ENCODE data around the gene TMEM72. TPM values are rescaled to one million over a fixed set of nuclear protein-coding genes. Genes with fewer than 3 reads are reported as not detected.
A peak's percentile ranks its signal among the peaks of the same experiment; 100 is the strongest.

The TMEM72 gene
- total and polyA plus RNA-seq, 2 of the 13 experiments (the other 11 are each of a cell fraction or from before 2014, with no cell fraction given) = 0.04 TPM; not detected in 1

DNA sequence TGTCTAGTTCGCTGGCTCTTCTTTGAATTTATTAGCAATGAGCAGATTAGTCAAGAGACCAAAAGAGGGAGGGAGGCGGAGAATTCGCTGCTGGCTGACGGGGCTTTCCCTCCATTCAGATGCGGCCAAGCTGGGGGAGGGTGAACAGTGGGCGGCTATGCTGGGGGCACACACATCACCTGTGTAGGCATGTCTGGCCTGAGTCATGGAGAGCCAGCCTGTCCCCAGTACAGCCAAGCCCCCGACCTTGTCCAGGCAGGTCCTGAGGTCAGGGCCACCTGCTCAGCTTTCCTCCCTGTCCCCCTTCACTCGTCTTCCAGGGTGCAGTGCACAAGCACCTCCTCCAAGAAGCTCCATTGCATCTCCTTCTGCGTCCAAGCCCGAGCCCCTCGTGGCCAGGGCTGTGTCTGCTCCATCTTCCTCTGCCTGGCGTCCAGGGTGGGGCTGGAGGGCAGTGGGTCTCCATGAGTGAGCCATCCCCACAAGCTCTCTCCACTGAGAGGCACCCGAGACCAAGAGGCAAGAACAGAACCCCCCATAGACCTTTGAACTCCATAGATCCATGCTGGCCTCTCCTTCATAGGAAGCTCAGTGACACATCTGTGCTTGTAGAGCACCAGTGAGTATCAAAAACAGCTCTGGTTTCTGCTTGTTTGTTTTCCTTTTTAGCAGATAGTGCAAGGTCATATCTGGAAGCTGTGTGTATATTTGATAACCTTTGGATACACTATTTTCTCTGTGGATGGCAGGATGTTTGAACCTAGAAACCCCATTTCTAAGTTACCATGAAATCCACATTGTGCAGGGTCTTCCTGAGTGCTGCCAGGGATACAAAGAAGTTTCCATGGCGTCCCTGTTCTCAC, 69.4 kb downstream of the TMEM72 start (continued):
- TF ChIP-seq CREB3 (CRISPR knock-in tag; IDR thresholded peaks at IDR 0.05) = 0 out of 2 replicates have a peak, but pooled peaks have one; percentile 12
- TF ChIP-seq XRCC5 (optimal IDR thresholded peaks at IDR 0.05; ENCODE audit: low read length) = peak; percentile 26
- peak; percentile 53; the same call in 1 of the 2 replicates for TF ChIP-seq NRL (CRISPR knock-in tag; IDR thresholded peaks at IDR 0.05; ENCODE audit: borderline replicate concordance)
- TF ChIP-seq KDM5A (IDR thresholded peaks at IDR 0.05; ENCODE audit: borderline replicate concordance, low read length) = no peak; the same call in 1 of the 2 replicates
- no peak; the same call in 1 of the 2 replicates for TF ChIP-seq ZNF644 (CRISPR knock-in tag; IDR thresholded peaks at IDR 0.05; ENCODE audit: low read depth)
- TF ChIP-seq ZMYM3 (CRISPR knock-in tag; IDR thresholded peaks at IDR 0.05) = peak; percentile 54; the same call in 1 of the 2 replicates
- TF ChIP-seq SP140L (CRISPR knock-in tag; IDR thresholded peaks at IDR 0.05; ENCODE audit: borderline replicate concordance) = 0 out of 2 replicates have a peak, but pooled peaks have one; percentile 4
- TF ChIP-seq ZNF335 (CRISPR knock-in tag; IDR thresholded peaks at IDR 0.05) = 0 out of 2 replicates have a peak, but pooled peaks have one; percentile 5
- peak; percentile 31; the same call in 1 of the 2 replicates for TF ChIP-seq ZNF281 (CRISPR knock-in tag; IDR thresholded peaks at IDR 0.05; ENCODE audit: borderline replicate concordance)
- no peak for TF ChIP-seq FLYWCH1 (CRISPR knock-in tag; IDR thresholded peaks at IDR 0.05)
- no peak for TF ChIP-seq GZF1 (CRISPR knock-in tag; IDR thresholded peaks at IDR 0.05)
- TF ChIP-seq ZNF264 (CRISPR knock-in tag; IDR thresholded peaks at IDR 0.05) = peak; percentile 72; the same call in 1 of the 2 replicates
- peak; percentile 97 for TF ChIP-seq SALL1 (CRISPR knock-in tag; IDR thresholded peaks at IDR 0.05)
- TF ChIP-seq, protein P1, sequence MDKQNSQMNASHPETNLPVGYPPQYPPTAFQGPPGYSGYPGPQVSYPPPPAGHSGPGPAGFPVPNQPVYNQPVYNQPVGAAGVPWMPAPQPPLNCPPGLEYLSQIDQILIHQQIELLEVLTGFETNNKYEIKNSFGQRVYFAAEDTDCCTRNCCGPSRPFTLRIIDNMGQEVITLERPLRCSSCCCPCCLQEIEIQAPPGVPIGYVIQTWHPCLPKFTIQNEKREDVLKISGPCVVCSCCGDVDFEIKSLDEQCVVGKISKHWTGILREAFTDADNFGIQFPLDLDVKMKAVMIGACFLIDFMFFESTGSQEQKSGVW (CRISPR knock-in tag; IDR thresholded peaks at IDR 0.05; ENCODE audit: borderline replicate concordance) = no peak
- peak; percentile 72 for TF ChIP-seq ZNF317 (CRISPR knock-in tag; IDR thresholded peaks at IDR 0.05)
- no peak for TF ChIP-seq ZNF678 (CRISPR knock-in tag; IDR thresholded peaks at IDR 0.05)
- TF ChIP-seq HOXA7 (CRISPR knock-in tag; IDR thresholded peaks at IDR 0.05) = no peak
- no peak for TF ChIP-seq ATF5 (CRISPR knock-in tag; IDR thresholded peaks at IDR 0.05; ENCODE audit: low read depth)
- peak; percentile 88; the same call in 1 of the 2 replicates for TF ChIP-seq MIER3 (CRISPR knock-in tag; IDR thresholded peaks at IDR 0.05; ENCODE audit: borderline replicate concordance)
- no peak for TF ChIP-seq DNMT3B (CRISPR knock-in tag; conservative IDR thresholded peaks at IDR 0.05)
- no peak for TF ChIP-seq ZNF558 (CRISPR knock-in tag; IDR thresholded peaks at IDR 0.05; ENCODE audit: borderline replicate concordance)
- TF ChIP-seq ZNF572 (CRISPR knock-in tag; IDR thresholded peaks at IDR 0.05) = no peak; the same call in 1 of the 2 replicates
- TF ChIP-seq ZFP36L1 (CRISPR knock-in tag; IDR thresholded peaks at IDR 0.05) = no peak; the same call in none of the 2 replicates
- no peak for TF ChIP-seq ZFP36 (IDR thresholded peaks at IDR 0.05; ENCODE audit: borderline replicate concordance, low read depth, low read length, partially characterized antibody)
- TF ChIP-seq FOSL2 (CRISPR knock-in tag; IDR thresholded peaks at IDR 0.05) = peak; percentile 44
